B cell (primary cell): ENCODE data around the gene ENOX1.

Experiments used
- EZH2 ChIP-seq: IDR thresholded peaks from 2 replicates; pipeline ENCODE4 v1.6.1; 2012; ENCODE audit warnings: borderline replicate concordance, low read depth, mild to moderate bottlenecking, moderate library complexity, low read length; ENCODE audit not compliant: insufficient read depth, poor library complexity, severe bottlenecking
- TF ChIP-seq, protein P1 (sequence below): fragments of 200-600 bp; IDR thresholded peaks from one replicate; pipeline ENCODE4 v1.8.0; 2022; ENCODE audit warnings: antibody characterized with exemption, mild to moderate bottlenecking

DNA sequence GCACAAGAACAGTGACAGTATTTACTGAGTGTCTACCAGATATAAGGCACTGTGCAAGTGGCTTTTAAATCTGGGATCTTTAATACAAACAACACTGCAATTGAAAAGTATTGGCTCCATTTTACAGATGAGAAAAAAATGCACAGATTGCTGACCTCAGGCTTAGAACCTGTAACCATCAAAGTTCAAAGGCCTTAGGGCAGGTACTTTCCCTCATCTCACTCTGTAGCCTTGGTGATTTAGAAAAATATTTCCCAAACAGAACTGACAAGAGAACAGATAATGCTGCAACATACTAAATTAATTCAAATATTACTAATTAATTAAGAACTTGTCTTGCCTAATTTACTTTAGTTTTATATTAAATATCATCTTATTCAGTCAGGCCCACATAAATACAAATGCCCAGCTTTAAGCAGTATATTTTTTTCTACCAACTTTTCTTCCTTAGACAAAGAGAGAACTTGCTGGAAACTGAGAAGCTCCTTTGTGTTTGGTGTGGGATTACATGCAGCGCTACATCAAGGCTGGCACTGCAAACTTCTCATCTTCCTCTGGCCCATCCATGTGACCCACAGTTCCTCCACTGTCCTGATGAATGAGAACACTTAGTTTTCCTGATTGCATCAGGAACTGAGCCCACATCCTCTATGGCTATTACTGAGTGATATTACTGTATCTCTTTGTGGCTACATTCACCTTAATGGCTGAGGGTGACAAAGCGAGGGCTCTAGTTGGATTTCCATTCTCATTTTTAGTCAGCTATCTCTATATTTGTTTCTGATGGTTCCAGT lies 302.1 kb downstream of the ENOX1 start:
- no peak for TF ChIP-seq EZH2
- TF ChIP-seq, protein P1, sequence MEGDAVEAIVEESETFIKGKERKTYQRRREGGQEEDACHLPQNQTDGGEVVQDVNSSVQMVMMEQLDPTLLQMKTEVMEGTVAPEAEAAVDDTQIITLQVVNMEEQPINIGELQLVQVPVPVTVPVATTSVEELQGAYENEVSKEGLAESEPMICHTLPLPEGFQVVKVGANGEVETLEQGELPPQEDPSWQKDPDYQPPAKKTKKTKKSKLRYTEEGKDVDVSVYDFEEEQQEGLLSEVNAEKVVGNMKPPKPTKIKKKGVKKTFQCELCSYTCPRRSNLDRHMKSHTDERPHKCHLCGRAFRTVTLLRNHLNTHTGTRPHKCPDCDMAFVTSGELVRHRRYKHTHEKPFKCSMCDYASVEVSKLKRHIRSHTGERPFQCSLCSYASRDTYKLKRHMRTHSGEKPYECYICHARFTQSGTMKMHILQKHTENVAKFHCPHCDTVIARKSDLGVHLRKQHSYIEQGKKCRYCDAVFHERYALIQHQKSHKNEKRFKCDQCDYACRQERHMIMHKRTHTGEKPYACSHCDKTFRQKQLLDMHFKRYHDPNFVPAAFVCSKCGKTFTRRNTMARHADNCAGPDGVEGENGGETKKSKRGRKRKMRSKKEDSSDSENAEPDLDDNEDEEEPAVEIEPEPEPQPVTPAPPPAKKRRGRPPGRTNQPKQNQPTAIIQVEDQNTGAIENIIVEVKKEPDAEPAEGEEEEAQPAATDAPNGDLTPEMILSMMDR, result no peak
